Testis (tissue), 3 donors: Measurements from ENCODE around the gene SIGLEC15. TPM values are rescaled to one million over a fixed set of nuclear protein-coding genes. Genes with fewer than 3 reads are reported as not detected.

Experiments used
- DNase-seq: peaks from one replicate; pipeline ENCODE4 v3.0.0-alpha.2; 2019
- H3K27ac ChIP-seq, 2 donors: fragments of 200-600 bp; sonication (generic); one replicate each; pipeline ENCODE4 v1.5.1; 2019
- H3K27me3 ChIP-seq: fragments of 200-600 bp; sonication (generic); one replicate; pipeline ENCODE4 v1.5.1; 2019
- H3K36me3 ChIP-seq: fragments of 200-600 bp; sonication (generic); one replicate; pipeline ENCODE4 v1.5.1; 2017; ENCODE audit warnings: low read depth; ENCODE audit errors: missing control alignments
- H3K4me1 ChIP-seq: fragments of 200-600 bp; sonication (generic); one replicate; pipeline ENCODE4 v1.5.1; 2019
- H3K4me3 ChIP-seq, 2 donors: fragments of 200-600 bp; sonication (generic); one replicate each; pipeline ENCODE4 v1.5.1; 2017 to 2019
- H3K9me3 ChIP-seq: fragments of 200-600 bp; sonication (generic); one replicate; pipeline ENCODE4 v1.5.1; 2017
- POLR2A ChIP-seq: fragments of 450-650 bp; IDR thresholded peaks from one replicate; pipeline ENCODE4 v1.6.1; 2017; ENCODE audit warnings: antibody characterized with exemption, mild to moderate bottlenecking, moderate library complexity
- WGBS, 2 donors: methylation state at CpG; one replicate each; pipeline ENCODE4 v1.1.5; 2018; 5-methylcytosine and 5-hydroxymethylcytosine counted together
- intact Hi-C: fragments of 100-400 bp; cut with DNase I; formaldehyde crosslinking; loops from one replicate; pipeline ENCODE4 v1.15.1; 2023; ENCODE audit warnings: low total_unique reads
- polyA plus RNA-seq: library from polyadenylated mRNA; stranded (reverse); fragments of 350-450 nt; fragmentation: Illumina TruSeq; extraction: RNeasy Lipid Tissue Mini Kit (QIAGEN cat#74804); gene quantifications from one replicate; pipeline ENCODE4 v1.2.3, GENCODE V29; 2014; ENCODE audit warnings: low read depth, low replicate concordance; ENCODE audit not compliant: insufficient read depth
- total RNA-seq, 2 donors: library from RNA; depleted of rRNA; stranded (reverse); fragments of >200 nt; gene quantifications; one replicate each; pipeline ENCODE4 v1.2.3, GENCODE V29; 2016
- TF ChIP-seq, protein P1 (sequence below), 3 experiments: fragments of 450-650 bp in 2 of 3; fragments of 200-600 bp in 1 of 3; sonication (generic) in 1 of 3; IDR thresholded peaks; one replicate each; pipeline ENCODE4 v1.5.1; 2016 to 2019; ENCODE audit warnings: antibody characterized with exemption in 3 of 3, mild to moderate bottlenecking in 2 of 3, moderate library complexity in 1 of 3

The SIGLEC15 gene
- total and polyA plus RNA-seq, 3 donors from 2014 or later = 0.19 to 0.20 TPM; not detected in 1

DNA sequence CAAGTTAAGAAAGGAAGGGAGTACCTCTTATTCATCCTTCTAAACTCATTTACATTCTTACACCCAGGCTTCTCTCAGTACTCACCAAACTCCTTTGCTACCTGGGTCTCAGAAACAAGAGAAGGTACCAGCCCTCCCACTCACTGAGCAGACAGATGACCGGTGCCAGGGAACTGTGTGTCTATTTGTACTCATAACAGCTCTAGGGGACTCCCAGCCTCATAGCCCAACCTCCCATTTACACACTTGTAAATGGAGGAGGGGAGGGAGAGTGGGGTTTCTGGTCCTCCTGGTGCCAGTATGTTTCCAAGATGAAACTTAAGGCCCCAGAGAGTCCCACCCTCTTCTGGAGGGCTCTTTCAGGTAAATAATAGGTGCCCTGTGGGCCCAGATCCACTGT is 42.8 kb upstream of the SIGLEC15 start:
- no peaks in the 10 kb centered on the region for H3K4me1 ChIP-seq
- TF ChIP-seq, protein P1, sequence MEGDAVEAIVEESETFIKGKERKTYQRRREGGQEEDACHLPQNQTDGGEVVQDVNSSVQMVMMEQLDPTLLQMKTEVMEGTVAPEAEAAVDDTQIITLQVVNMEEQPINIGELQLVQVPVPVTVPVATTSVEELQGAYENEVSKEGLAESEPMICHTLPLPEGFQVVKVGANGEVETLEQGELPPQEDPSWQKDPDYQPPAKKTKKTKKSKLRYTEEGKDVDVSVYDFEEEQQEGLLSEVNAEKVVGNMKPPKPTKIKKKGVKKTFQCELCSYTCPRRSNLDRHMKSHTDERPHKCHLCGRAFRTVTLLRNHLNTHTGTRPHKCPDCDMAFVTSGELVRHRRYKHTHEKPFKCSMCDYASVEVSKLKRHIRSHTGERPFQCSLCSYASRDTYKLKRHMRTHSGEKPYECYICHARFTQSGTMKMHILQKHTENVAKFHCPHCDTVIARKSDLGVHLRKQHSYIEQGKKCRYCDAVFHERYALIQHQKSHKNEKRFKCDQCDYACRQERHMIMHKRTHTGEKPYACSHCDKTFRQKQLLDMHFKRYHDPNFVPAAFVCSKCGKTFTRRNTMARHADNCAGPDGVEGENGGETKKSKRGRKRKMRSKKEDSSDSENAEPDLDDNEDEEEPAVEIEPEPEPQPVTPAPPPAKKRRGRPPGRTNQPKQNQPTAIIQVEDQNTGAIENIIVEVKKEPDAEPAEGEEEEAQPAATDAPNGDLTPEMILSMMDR (IDR thresholded peaks at IDR 0.05) = no peak
- TF ChIP-seq POLR2A = no peak
- no peak overlapping the region for H3K27ac ChIP-seq
- H3K9me3 ChIP-seq = no peaks in the 10 kb centered on the region
- no peaks in the 10 kb centered on the region for H3K36me3 ChIP-seq
- no peak for DNase-seq
- H3K4me3 ChIP-seq = no peak overlapping the region
- H3K27me3 ChIP-seq = no peaks in the 10 kb centered on the region
- intact Hi-C loops = no loop called here
- 67 to 73% methylated on average over 1 of the region's 1 CpG for WGBS, 2 donors

DNA sequence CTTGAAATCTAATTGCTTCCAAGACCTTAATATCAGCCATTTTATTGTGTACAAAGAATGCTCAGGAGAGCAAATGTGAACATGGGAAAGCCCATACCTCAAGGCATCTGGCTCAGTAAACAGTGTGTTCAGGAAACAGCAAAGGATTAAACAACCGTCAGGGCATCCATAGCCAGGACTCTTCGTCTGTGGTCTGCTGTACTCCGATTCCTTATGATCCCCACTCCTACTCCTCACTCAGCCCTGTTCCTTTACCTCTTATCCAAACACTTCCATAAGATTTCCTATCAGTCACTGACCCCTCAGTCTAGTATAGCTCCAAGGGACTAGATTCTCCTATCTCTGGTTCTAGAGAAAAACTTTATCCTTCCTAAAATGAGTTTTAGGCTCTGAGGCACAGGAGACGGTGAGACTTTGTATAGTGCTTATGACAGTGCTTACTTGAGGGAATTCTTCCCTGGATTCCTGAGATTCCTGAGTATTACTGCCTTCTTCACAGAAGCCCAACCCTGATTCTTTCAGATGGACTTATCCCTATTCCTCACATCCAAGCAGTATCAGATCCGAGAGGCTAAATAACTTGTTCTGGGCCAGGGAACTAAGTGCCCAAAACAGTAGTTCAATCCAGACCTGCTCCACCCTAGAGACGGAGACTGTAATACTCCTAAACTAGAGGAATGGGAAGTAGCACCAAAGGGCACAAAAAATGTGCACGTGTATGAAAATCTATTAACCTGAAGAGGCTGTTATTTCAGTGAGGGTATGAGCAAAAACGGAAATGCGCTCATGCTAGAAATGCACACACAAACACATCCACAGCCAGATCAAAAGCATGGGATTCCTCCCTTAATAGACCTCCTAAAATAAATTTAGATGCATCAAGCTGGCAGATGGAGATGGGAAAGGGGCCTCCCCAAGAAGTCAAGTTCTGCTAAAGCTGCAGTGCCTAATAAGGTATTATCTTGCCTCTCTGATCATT is 42.1 kb upstream of the SIGLEC15 start:
- TF ChIP-seq, protein P1 (IDR thresholded peaks at IDR 0.05) = no peak
- TF ChIP-seq POLR2A = no peak
- WGBS, 2 donors = 62 to 65% methylated on average over 9 of the region's 9 CpGs
- intact Hi-C loops = no loop called here
- Histone ChIP-seq H3K9me3 (no peaks in the 10 kb centered on the region), H3K4me1 (no peaks in the 10 kb centered on the region), H3K4me3 (no peak overlapping the region), H3K27ac (no peak overlapping the region), H3K36me3 (no peaks in the 10 kb centered on the region), H3K27me3 (no peaks in the 10 kb centered on the region)
- no peak for DNase-seq

DNA sequence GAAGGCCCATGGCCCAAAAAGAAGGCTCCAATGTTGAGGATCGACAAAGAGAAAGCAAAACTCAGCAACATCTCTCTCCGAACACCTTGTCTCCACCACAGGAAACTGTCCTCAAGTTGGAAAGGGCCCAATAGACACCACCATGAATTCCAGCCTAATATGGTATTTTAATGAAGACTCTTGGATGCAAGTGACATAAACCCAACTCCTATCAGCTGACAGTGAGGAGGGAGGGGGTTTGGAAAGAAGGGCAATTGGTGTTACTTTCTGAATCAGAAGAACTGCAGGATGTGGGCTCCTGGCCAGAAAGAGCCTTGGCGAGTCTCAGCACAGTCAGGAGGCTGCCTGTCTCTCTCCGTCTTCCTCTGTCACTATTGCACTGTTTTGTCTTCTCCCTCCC is 40.3 kb upstream of the SIGLEC15 start:
- TF ChIP-seq, protein P1 (IDR thresholded peaks at IDR 0.05) = no peak
- TF ChIP-seq POLR2A = no peak
- no peaks in the 10 kb centered on the region for H3K36me3 ChIP-seq
- intact Hi-C loops = no loop called here
- no peaks in the 10 kb centered on the region for H3K4me1 ChIP-seq
- DNase-seq = no peak
- no peak overlapping the region for H3K27ac ChIP-seq
- no peak overlapping the region for H3K4me3 ChIP-seq
- no peaks in the 10 kb centered on the region for H3K27me3 ChIP-seq
- no peaks in the 10 kb centered on the region for H3K9me3 ChIP-seq
- WGBS, 2 donors = 70 to 74% methylated on average over 4 of the region's 4 CpGs

DNA sequence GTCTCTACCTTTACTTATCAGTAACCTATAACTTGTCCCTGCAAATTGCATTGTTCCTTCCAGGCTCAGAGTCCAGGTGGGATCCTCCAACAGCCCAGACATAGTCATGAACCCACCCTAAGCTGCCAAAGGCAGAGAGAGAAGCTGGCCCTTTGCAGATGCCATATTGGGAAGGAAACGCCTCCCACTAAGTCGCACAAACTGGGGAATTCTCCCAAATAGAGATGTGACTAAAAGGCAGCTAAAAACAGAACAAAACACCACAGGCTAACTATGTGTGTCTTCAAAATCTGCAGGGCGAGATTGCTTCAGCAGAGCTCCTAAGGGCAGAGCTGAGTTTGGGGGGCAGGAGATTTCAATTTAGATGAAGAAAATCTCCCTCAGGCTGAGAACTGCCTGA is 38.5 kb upstream of the SIGLEC15 start:
- no peaks in the 10 kb centered on the region for H3K4me1 ChIP-seq
- H3K27me3 ChIP-seq = no peaks in the 10 kb centered on the region
- no peak for DNase-seq
- 95% methylated on average over 3 of the region's 3 CpGs for WGBS, 2 donors
- no peak overlapping the region for H3K4me3 ChIP-seq
- no peak overlapping the region for H3K27ac ChIP-seq
- TF ChIP-seq, protein P1 (IDR thresholded peaks at IDR 0.05) = no peak
- TF ChIP-seq POLR2A = no peak
- intact Hi-C loops = no loop called here
- H3K9me3 ChIP-seq = no peaks in the 10 kb centered on the region
- H3K36me3 ChIP-seq = no peaks in the 10 kb centered on the region
